HUES64 (cell line): ENCODE results near the gene ZNF397.

Experiments
- H3K27ac ChIP-seq: 2 replicates; pipeline ENCODE4 v1.7.0; 2013; ENCODE audit warnings: low read depth, low read length, inconsistent platforms
- H3K27me3 ChIP-seq: 2 replicates; pipeline ENCODE4 v1.6.1; 2013; ENCODE audit warnings: mild to moderate bottlenecking, low read length; ENCODE audit not compliant: insufficient read depth
- H3K36me3 ChIP-seq: 2 replicates; pipeline ENCODE4 v1.6.1; 2013; ENCODE audit warnings: mild to moderate bottlenecking, low read length; ENCODE audit not compliant: insufficient read depth
- H3K4me1 ChIP-seq: 2 replicates; pipeline ENCODE4 v1.6.1; 2013; ENCODE audit warnings: mild to moderate bottlenecking, low read length, moderate library complexity; ENCODE audit not compliant: insufficient read depth
- H3K4me3 ChIP-seq: 2 replicates; pipeline ENCODE4 v1.5.1; 2013; ENCODE audit warnings: mild to moderate bottlenecking, low read length, moderate library complexity
- H3K9ac ChIP-seq: 2 replicates; pipeline ENCODE4 v1.6.1; 2013; ENCODE audit warnings: mild to moderate bottlenecking, low read depth, low read length
- H3K9me3 ChIP-seq: 2 replicates; pipeline ENCODE4 v1.6.1; 2013; ENCODE audit warnings: low read depth, low read length; ENCODE audit not compliant: insufficient read depth
- WGBS: fragments of 150-250, 120-280 bp; methylation state at CpG from one replicate; pipeline ENCODE4 v1.1.7; 2013; ENCODE audit warnings: missing lambda C conversion rate; 5-methylcytosine and 5-hydroxymethylcytosine counted together

ZNF397 gene

GRCh38 chr18:35296060-35296459 lies 55.2 kb downstream of the ZNF397 start:
- 98% methylated on average over 2 of the region's 2 CpGs for WGBS
- H3K9me3 ChIP-seq = peaks cover 8% of the 10 kb centered on the region; the same call in 1 of the 2 replicates
- H3K9ac ChIP-seq = no peak overlapping the region

GRCh38 chr18:35303610-35304009 lies 62.8 kb downstream of the ZNF397 start:
- H3K4me3 ChIP-seq = no peak overlapping the region
- H3K36me3 ChIP-seq = peaks cover 82% of the 10 kb centered on the region
- H3K27ac ChIP-seq = no peak overlapping the region
- peaks cover 69% of the 10 kb centered on the region for H3K9me3 ChIP-seq
- H3K27me3 ChIP-seq = no peaks in the 10 kb centered on the region
- no peaks in the 10 kb centered on the region for H3K4me1 ChIP-seq
- no peak overlapping the region for H3K9ac ChIP-seq
- 97% methylated on average over 4 of the region's 4 CpGs for WGBS

More at GRCh38 chr18:35296060-35296459, 55.2 kb downstream of the ZNF397 start:
- H3K4me3 ChIP-seq = no peak overlapping the region
- H3K27ac ChIP-seq = no peak overlapping the region
- H3K27me3 ChIP-seq = no peaks in the 10 kb centered on the region
- peaks cover 49% of the 10 kb centered on the region for H3K36me3 ChIP-seq
- H3K4me1 ChIP-seq = no peaks in the 10 kb centered on the region

DNA sequence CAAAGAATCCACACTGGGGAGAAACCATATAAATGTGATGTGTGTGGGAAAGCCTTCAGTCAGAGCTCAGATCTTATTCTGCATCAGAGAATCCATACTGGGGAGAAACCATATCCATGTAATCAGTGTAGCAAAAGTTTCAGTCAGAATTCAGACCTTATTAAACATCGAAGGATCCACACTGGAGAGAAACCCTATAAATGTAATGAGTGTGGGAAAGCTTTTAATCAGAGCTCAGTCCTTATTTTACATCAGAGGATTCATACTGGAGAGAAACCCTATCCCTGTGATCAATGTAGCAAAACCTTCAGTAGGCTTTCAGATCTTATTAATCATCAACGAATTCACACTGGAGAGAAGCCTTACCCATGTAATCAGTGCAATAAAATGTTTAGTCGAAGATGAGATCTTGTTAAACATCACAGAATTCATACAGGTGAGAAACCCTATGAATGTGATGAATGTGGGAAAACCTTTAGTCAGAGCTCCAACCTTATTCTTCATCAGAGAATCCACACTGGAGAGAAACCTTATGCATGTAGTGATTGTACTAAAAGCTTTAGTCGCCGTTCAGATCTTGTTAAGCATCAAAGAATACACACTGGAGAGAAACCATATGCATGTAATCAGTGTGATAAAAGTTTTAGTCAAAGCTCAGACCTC lies 65.9 kb downstream of the ZNF397 start:
- H3K9ac ChIP-seq = no peak overlapping the region
- H3K27ac ChIP-seq = no peak overlapping the region
- H3K36me3 ChIP-seq = peaks cover 68% of the 10 kb centered on the region
- H3K9me3 ChIP-seq = peaks cover 78% of the 10 kb centered on the region
- H3K4me3 ChIP-seq = no peak overlapping the region
- 95% methylated on average over 4 of the region's 5 CpGs for WGBS
- H3K27me3 ChIP-seq = no peaks in the 10 kb centered on the region
- no peaks in the 10 kb centered on the region for H3K4me1 ChIP-seq
